HG03139 (cell line): ENCODE measurements around the gene FKBP10.
"Not testable (repeated sequence)": the region's sequence is repeated elsewhere in the genome, so short reads cannot be mapped to it uniquely, and the experiment has no call there.

ENCODE experiments used
- ATAC-seq: cut with Tn5 transposase; IDR thresholded peaks from one replicate; pipeline ENCODE4 v1.9.1; 2021; ENCODE audit not compliant: unreplicated experiment

FKBP10 gene

GRCh38 chr17:41812381-41813151 is at the start of gene FKBP10:
FKBP10 (plus strand) TSS chr17:41813004; CDS start chr17:41813035, 31 bp downstream.
- ATAC-seq: no peak

GRCh38 chr17:41763327-41763726 is 49.5 kb upstream of the FKBP10 start:
- no peak for ATAC-seq

- no peak for ATAC-seq
Observed at GRCh38 chr17:41766135-41766534, 46.7 kb upstream of the FKBP10 start.

GRCh38 chr17:41767324-41768042 is 45.3 kb upstream of the FKBP10 start:
- no peak for ATAC-seq

GRCh38 chr17:41768682-41769288 is 44.0 kb upstream of the FKBP10 start:
- no peak for ATAC-seq

GRCh38 chr17:41769346-41769862 is 43.4 kb upstream of the FKBP10 start:
- ATAC-seq: no peak

GRCh38 chr17:41769985-41770384 is 42.8 kb upstream of the FKBP10 start:
- ATAC-seq: no peak

GRCh38 chr17:41771389-41772206 is 41.2 kb upstream of the FKBP10 start:
- ATAC-seq: no peak

GRCh38 chr17:41772218-41772585 is 40.6 kb upstream of the FKBP10 start:
- no peak for ATAC-seq

- ATAC-seq: no peak
Observed at GRCh38 chr17:41772586-41773189, 40.1 kb upstream of the FKBP10 start.

GRCh38 chr17:41773190-41773588 is 39.6 kb upstream of the FKBP10 start:
- no peak for ATAC-seq

- ATAC-seq: no peak
Observed at GRCh38 chr17:41773731-41774193, 39.0 kb upstream of the FKBP10 start.

GRCh38 chr17:41775394-41776226 is 37.2 kb upstream of the FKBP10 start:
- no peak for ATAC-seq

GRCh38 chr17:41776262-41776900 is 36.4 kb upstream of the FKBP10 start:
- not testable (repeated sequence) for ATAC-seq

- ATAC-seq: no peak
Observed at GRCh38 chr17:41777157-41777573, 35.6 kb upstream of the FKBP10 start.

GRCh38 chr17:41777574-41778188 is 35.1 kb upstream of the FKBP10 start:
- ATAC-seq: no peak

- no peak for ATAC-seq
Observed at GRCh38 chr17:41779954-41780353, 32.9 kb upstream of the FKBP10 start.

- no peak for ATAC-seq
Observed at GRCh38 chr17:41781404-41782110, 31.2 kb upstream of the FKBP10 start.
